Spleen (tissue), 3 donors: ENCODE measurements around the gene ZNF518B.

Experiments used
- POLR2A ChIP-seq, 3 donors: fragments of 450-650 bp; IDR thresholded peaks; one replicate each; pipeline ENCODE4 v1.5.1; 2017; ENCODE audit warnings: antibody characterized with exemption in 3 of 3, mild to moderate bottlenecking in 1 of 3
- POLR2AphosphoS5 ChIP-seq, 3 donors: sonication (generic); formaldehyde crosslinking; IDR thresholded peaks; one replicate each; pipeline ENCODE4 v1.5.1; 2017; ENCODE audit warnings: antibody characterized with exemption in 3 of 3

GRCh38 chr4:10454726-10455125, 2.5 kb downstream of the ZNF518B start:
- TF ChIP-seq POLR2A (IDR thresholded peaks at IDR 0.05) (no peak), POLR2AphosphoS5 (IDR thresholded peaks at IDR 0.05) (no peak)
